Inflammatory macrophage treated with lipopolysaccharide for 4 hours (primary cell): Measurements from ENCODE around the gene FBXW8.

Experiments used
- DNase-seq: peaks from one replicate; pipeline ENCODE4 v3.0.0-alpha.2; 2020

Gene FBXW8

GRCh38 chr12:117000316-117000715, 89.6 kb downstream of the FBXW8 start:
- DNase-seq: no peak

DNA sequence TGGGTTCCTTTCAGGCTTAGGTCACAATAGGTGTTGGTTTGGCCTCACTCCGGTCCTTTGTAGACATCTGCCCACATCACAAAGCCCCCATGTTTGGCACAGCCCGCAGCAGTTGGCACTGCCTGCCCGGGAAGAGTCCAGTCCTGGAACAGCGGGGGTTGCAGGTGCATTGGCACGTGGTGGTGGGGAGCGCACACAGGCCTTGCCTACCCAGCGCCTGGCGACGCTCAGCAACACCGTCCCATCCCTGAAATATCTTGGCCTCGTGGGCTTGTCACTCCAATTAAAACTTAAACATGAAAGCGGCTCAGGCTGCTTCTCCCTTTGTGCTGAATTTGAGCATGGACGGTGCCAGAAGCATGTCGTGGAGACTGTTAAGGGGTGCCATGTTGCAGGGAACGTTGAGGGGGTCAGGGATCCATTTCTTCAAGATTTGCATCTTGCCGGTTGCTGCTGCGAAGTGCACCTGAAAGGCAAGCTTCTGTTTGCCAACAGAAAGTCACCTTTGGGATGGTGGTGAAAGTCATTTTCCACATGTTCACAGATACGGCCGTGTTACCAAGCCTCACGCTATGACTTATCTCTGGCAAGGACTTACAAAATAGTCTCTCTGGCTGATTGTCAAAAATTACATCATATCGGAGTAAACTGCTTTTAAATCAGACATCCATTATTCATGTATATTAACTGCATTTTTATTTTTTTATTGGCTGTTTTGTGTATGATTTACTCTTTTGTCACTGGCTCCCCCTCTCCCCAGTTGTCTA, 91.5 kb downstream of the FBXW8 start:
- DNase-seq: no peak

DNA sequence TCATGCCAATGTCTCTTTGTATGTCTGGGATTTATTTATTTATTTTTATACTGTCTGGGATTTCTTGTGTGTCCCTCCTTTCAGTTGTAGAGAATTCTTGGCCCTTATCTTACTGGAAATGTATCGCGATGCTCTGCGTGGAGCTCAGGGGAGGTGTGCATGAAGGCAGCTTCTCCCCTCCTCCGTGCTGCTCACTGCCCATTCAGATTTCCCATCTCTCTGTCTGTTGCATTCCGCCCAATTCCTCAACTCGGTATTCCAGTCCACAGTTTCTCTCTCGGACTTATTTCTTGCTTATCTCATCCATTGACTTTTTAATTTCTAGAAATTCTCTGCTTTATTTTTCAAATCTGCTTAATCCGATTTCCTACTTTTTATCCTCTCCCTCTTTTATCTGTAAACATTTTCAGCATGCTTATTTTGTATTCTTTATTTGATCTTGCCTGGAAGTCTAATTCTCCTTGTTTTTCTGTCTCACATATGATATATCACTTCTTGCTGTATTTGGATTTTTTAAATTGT, 93.2 kb downstream of the FBXW8 start:
- DNase-seq: no peak

- no peak for DNase-seq
Observed at GRCh38 chr12:117005417-117006046, 94.8 kb downstream of the FBXW8 start.

- no peak for DNase-seq
Observed at GRCh38 chr12:117006333-117006732, 95.6 kb downstream of the FBXW8 start.

GRCh38 chr12:117007577-117007976, 96.8 kb downstream of the FBXW8 start:
- DNase-seq: no peak

GRCh38 chr12:117009759-117010158, 99.0 kb downstream of the FBXW8 start:
- no peak for DNase-seq

- no peak for DNase-seq
Observed at GRCh38 chr12:117010693-117011451, 100.1 kb downstream of the FBXW8 start.

DNA sequence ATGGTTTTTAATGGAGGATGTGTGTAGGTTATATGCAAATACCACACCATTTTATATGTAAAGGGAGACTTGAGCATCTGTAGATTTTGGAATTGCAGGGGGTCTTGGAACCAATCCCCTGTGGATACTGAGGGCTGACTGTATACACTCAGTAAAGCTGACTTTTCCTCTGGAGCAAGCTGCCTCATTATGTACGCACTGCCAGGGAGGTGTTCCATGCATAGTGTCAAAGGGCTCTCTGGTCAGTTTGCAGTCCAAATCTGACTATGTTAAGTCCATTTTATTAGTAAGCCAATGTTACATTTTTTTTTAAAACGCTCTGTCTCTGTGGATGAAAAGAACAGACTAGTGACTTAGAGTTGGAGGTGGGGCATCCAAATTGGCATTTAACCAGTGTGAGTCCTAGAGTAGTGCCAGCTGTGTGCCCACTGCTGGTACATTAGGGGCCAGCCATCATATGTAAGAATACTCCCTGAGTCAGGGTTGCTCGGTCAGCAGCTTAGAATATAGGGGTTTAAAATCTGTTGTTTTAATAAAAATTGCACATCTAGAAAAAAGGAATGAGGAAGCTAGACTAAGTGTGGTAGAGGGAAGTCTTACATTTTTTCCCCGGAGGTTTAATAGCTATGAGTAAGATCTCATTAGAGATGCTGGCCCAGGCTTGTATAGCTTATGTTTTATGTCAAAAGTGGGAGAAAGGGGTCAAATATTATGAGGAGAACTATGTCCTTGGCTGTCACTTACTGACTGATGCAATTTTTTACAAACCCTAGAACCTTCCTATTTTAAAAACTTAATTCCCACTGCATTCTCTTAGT, 101.4 kb downstream of the FBXW8 start:
- DNase-seq: no peak

DNA sequence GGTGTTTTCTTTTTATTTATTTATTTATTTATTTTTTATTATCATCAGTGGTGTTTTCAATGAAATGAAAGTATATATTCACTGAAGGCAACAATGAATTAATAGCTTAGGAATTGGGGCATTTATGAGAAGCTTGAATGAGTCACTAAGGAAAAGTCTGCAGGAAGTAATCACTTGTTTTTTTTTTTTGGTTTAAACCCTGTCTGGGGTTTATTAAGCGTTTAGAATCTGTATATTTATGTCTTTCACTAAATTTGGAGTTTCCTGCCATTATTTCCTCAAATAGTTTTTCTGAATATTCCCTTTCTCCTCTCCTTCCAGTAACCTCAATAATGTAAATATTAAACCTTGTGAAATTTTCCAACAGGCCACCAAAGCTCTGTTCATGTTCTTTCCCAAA, 103.0 kb downstream of the FBXW8 start:
- DNase-seq: no peak

DNA sequence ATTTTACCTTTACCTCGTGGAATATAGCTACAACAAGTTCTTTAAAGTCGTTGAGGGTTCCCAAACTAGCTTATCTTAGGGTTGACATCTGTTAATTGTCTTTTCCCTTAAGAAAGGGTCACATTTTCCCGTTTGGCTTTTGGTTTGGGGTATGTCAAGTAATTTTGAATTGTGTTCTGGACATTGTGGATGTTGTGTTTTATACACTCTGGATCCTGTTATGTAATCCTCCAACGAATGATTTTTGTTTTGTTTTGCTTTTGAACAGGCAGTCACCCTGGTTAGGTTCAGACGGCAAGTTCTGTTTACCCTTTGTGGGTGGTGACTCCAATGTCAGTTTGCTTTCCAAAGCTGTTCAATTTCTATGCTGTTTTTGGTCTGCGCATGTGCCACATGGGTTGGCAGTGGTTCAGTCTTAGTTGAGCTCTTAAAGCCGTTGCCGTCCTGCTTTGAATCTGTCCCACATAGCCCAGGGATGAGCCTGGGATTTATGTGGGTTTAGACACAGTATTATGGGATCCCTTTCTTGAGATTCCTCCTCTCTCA, 103.7 kb downstream of the FBXW8 start:
- DNase-seq: no peak

DNA sequence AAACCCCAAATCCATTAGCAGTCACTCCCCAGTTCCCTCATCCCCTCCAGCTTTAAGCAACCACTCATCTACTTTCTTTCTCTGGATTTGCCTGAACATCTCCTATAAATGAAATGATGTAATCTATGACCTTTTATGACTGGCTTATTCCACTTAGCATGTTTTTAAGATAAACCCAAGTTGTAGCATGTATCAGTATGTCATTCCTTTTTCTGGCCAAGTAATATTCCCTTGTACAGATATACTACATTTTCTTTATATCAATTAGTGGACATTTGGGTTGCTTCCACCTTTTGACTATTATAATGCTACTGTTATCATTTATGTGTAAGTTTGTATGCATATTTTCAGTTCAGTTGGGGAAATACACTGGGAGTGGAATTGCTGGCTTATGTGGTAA, 105.1 kb downstream of the FBXW8 start:
- DNase-seq: no peak

DNA sequence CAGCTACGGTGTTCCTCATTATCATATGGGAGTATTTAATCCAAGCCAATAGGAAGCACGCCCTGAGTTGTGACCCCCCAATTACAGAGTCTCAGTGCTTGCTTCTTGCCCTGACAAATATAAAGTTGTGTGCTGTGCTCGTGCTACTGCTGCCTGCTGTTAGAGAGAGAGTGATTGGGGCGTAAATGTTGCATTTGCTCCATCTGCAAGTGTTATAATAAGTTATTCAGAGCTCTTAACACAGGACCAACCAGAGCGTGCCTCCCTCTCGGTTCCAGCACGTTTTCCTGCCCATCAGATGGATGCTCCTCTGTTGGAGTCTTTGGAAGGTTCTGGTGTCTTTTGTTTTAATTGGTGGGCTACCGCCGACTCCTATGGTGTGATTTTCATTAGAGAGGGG, 107.1 kb downstream of the FBXW8 start:
- DNase-seq: no peak

- no peak for DNase-seq
Observed at GRCh38 chr12:117018276-117018675, 107.5 kb downstream of the FBXW8 start.

DNA sequence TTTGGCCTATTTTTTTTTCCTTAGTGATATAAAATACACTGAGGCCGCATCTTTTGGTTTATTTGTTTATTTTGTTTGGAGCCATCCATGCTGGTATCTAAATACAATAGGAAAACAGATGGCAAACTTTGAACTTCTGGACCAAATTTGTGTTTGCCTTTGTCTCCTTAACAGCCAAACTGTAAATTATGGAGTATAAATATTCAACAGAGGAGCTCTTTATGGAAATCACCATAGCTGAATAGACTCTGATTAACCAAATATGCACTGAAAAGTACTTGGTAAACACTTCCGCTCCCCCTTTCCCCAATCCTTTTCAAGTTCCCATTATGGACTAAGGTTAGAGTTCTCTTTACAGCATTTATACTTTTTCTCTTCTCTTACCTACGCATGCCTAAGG, 107.9 kb downstream of the FBXW8 start:
- no peak for DNase-seq

GRCh38 chr12:117019866-117020265, 109.1 kb downstream of the FBXW8 start:
- DNase-seq: no peak

- DNase-seq: no peak
Observed at GRCh38 chr12:117020536-117021220, 109.9 kb downstream of the FBXW8 start.

DNA sequence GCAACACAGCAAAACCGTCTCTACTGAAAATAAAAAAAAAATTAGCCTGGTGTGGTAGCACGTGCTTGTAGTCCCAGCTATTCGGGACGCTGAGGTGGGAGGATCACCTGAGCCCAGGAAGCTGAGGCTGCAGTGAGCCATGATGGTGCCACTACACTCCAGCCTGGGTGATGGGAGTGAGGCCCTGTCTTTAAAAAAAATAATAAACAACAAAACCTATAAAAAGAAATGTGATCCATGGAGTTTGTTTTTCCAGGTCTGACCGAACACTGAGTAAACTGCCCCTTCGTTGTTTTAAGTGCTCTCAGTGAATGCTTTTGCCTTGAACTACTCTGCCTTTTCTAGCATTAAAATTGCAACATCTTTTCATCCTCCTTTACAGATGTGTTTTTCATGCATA, 111.7 kb downstream of the FBXW8 start:
- no peak for DNase-seq

- no peak for DNase-seq
Observed at GRCh38 chr12:117023998-117024960, 113.5 kb downstream of the FBXW8 start.

DNA sequence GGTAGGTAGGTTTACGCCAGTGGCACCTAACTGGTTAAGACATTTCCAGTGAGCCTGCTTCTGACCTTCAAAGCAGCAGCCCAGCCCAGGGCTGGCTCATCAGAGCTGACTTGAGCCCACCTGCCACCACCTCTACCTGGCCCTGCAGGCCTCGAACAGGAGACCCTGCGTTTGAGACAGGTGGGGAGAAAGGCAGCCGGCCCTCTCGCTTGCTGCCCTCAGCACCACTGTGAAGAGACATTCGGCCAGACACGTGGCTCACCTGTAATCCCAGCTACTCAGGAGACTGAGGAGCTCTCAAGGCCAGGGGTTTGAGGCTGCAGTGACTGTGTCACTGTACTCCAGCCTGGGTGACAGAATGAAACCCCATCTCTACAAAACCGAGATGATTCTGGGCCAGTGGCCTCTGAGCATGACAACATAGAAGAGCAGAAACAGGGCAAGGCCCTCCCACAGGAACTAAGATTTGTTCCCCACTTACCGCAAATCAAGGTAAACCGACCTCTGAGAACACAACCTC, 114.3 kb downstream of the FBXW8 start:
- no peak for DNase-seq
